ENCODE data around the gene FAM162A.
"Not testable (repeated sequence)": the region's sequence is repeated elsewhere in the genome, so short reads cannot be mapped to it uniquely, and the experiment has no call there.

FAM162A gene

DNA sequence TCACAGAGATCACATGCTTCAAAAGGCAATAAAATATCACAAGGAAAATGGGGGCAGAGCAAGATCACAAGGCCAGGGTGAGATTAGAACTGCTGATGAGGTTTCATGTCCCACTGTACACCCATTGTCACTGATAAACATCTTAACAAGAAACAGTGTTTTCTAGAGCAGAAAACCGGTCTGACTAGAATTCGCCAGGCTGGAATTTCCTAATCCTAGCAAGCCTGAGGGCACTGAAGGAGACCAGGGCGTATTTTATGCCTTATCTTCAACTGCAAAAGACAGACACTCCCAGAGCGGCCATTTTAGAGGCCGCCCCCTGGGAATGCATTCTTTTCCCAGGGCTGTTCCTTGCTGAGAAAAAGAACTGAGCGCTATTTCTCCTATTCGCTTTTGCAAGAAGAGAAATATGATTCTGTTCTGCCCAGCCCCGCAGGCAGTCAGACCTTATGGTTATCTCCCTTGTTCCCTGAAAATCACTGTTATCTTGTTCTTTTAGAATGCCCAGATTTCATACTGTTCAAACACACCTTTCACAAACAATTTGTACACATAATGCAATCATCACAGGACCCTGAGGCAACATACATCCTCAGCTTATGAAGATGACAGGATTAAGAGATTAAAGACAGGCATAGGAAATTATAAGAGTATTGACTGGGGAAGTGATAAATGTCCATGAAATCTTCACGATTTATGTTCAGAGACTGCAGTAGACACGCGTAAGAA is 59.9 kb downstream of the FAM162A start:
- H3K18ac ChIP-seq (ENCODE audit: low read length); H3K23ac ChIP-seq (ENCODE audit: low read length); H3K4me3 ChIP-seq (ENCODE audit: low read depth, low read length); H3K4ac ChIP-seq (ENCODE audit: low read depth, low read length); H3K9me3 ChIP-seq (ENCODE audit: insufficient read depth, low read depth, low read length); H2BK12ac ChIP-seq (ENCODE audit: low read length); H2BK120ac ChIP-seq (ENCODE audit: insufficient read depth, low read length, poor library complexity); H3K14ac ChIP-seq (ENCODE audit: low read length); H4K8ac ChIP-seq (ENCODE audit: low read depth, low read length); H3K27me3 ChIP-seq (ENCODE audit: insufficient read depth, low read length); H4K12ac ChIP-seq (ENCODE audit: low read depth, low read length); H3K79me2 ChIP-seq (ENCODE audit: control insufficient read depth, insufficient read depth, low read length, poor library complexity); H2AK5ac ChIP-seq (ENCODE audit: low read length); H3K9ac ChIP-seq (ENCODE audit: low read length); H2AFZ ChIP-seq (ENCODE audit: insufficient read depth, low read length, poor library complexity): not testable (repeated sequence)
- Histone ChIP-seq H3K79me1 (ENCODE audit: low read length) (peaks cover 13% of the 10 kb centered on the region), H3K27ac (ENCODE audit: low read depth, low read length) (peak overlapping the region; percentile 99), H2BK5ac (ENCODE audit: low read depth, low read length, poor library complexity) (peak overlapping the region; percentile 93), H3K4me1 (ENCODE audit: control insufficient read depth in 1 of 2, insufficient read depth in 2 of 2, low read length in 2 of 2) (peaks cover 12 to 15% of the 10 kb centered on the region in 2 experiments), H4K91ac (ENCODE audit: low read depth, low read length) (peak overlapping the region; percentile 53), H3K4me2 (ENCODE audit: low read length) (peak overlapping the region; percentile 54), H3K36me3 (ENCODE audit: control insufficient read depth in 1 of 2, insufficient read depth in 2 of 2, low read length in 2 of 2) (peaks cover 5 to 13% of the 10 kb centered on the region in 2 experiments)
- WGBS (ENCODE audit: extremely low coverage, insufficient coverage, insufficient read length) = no CpG with 5 or more reads among the region's 11 CpGs
- DNase-seq = peak; percentile 99

DNA sequence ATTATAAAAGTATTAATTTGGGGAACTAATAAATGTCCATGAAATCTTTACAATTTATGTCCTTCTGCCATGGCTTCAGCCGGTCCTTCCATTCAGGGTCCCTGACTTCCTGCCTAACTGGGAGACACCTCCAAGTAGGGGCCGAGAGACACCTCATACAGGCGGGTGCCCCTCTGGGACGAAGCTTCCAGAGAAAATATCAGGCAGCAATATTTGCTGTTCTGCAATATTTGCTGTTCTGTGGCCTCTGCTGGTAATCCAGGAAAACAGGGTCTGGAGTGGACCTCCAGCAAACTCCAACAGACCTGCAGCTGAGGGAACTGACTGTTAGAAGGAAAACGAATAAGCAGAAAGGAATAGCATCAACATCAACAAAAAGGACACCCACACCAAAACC is 60.5 kb downstream of the FAM162A start:
- peaks cover 4 to 11% of the 10 kb centered on the region in 2 experiments for H3K36me3 ChIP-seq (ENCODE audit: control insufficient read depth in 1 of 2, insufficient read depth in 2 of 2, low read length in 2 of 2)
- peaks cover 12 to 15% of the 10 kb centered on the region in 2 experiments for H3K4me1 ChIP-seq (ENCODE audit: control insufficient read depth in 1 of 2, insufficient read depth in 2 of 2, low read length in 2 of 2)
- peaks cover 13% of the 10 kb centered on the region for H3K79me1 ChIP-seq (ENCODE audit: low read length)
- H3K79me2 ChIP-seq (ENCODE audit: control insufficient read depth, insufficient read depth, low read length, poor library complexity); H3K9ac ChIP-seq (ENCODE audit: low read length); H3K4me3 ChIP-seq (ENCODE audit: low read depth, low read length); DNase-seq; H3K9me3 ChIP-seq (ENCODE audit: insufficient read depth, low read depth, low read length); H3K27me3 ChIP-seq (ENCODE audit: insufficient read depth, low read length); H3K23ac ChIP-seq (ENCODE audit: low read length): not testable (repeated sequence)
- H4K12ac ChIP-seq (ENCODE audit: low read depth, low read length) = peak overlapping the region; percentile 40
- peak overlapping the region; percentile 99 for H3K18ac ChIP-seq (ENCODE audit: low read length)
- H4K8ac ChIP-seq (ENCODE audit: low read depth, low read length) = peak overlapping the region; percentile 82
- H3K27ac ChIP-seq (ENCODE audit: low read depth, low read length) = peak overlapping the region; percentile 99
- H2BK120ac ChIP-seq (ENCODE audit: insufficient read depth, low read length, poor library complexity) = peak overlapping the region; percentile 99
- peak overlapping the region; percentile 63 for H2AFZ ChIP-seq (ENCODE audit: insufficient read depth, low read length, poor library complexity)
- peak overlapping the region; percentile 96 for H2AK5ac ChIP-seq (ENCODE audit: low read length)
- H4K91ac ChIP-seq (ENCODE audit: low read depth, low read length) = peak overlapping the region; percentile 100
- WGBS (ENCODE audit: extremely low coverage, insufficient coverage, insufficient read length) = no CpG with 5 or more reads among the region's 5 CpGs
- peak overlapping the region; percentile 98 for H2BK12ac ChIP-seq (ENCODE audit: low read length)
- peak overlapping the region; percentile 93 for H3K4ac ChIP-seq (ENCODE audit: low read depth, low read length)
- peak overlapping the region; percentile 32 for H3K4me2 ChIP-seq (ENCODE audit: low read length)
- peak overlapping the region; percentile 93 for H2BK5ac ChIP-seq (ENCODE audit: low read depth, low read length, poor library complexity)
- H3K14ac ChIP-seq (ENCODE audit: low read length) = peak overlapping the region; percentile 97

DNA sequence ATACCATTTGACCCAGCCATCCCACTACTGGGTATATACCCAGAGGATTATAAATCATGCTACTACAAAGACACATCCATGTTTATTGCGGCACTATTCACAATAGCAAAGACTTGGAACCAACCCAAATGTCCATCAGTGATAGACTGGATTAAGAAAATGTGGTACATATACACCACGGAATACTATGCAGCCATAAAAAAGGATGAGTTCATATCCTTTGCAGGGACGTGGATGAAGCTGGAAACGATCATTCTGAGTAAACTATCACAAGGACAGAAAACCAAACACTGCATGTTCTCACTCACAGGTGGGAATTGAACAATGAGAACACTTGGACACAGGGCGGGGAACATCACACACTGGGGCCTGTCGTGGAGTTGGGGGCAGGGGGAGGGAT is 64.2 kb downstream of the FAM162A start:
- H4K12ac ChIP-seq (ENCODE audit: low read depth, low read length); H3K9ac ChIP-seq (ENCODE audit: low read length); H2AK5ac ChIP-seq (ENCODE audit: low read length); H3K27ac ChIP-seq (ENCODE audit: low read depth, low read length); H4K8ac ChIP-seq (ENCODE audit: low read depth, low read length); H3K4me3 ChIP-seq (ENCODE audit: low read depth, low read length); H3K4ac ChIP-seq (ENCODE audit: low read depth, low read length); H3K4me1 ChIP-seq (ENCODE audit: control insufficient read depth in 1 of 2, insufficient read depth in 2 of 2, low read length in 2 of 2); DNase-seq; H3K4me2 ChIP-seq (ENCODE audit: low read length); H3K79me1 ChIP-seq (ENCODE audit: low read length); H3K9me3 ChIP-seq (ENCODE audit: insufficient read depth, low read depth, low read length); H4K91ac ChIP-seq (ENCODE audit: low read depth, low read length); H2BK12ac ChIP-seq (ENCODE audit: low read length); H2BK5ac ChIP-seq (ENCODE audit: low read depth, low read length, poor library complexity); H2BK120ac ChIP-seq (ENCODE audit: insufficient read depth, low read length, poor library complexity); H3K14ac ChIP-seq (ENCODE audit: low read length); H3K27me3 ChIP-seq (ENCODE audit: insufficient read depth, low read length); H3K79me2 ChIP-seq (ENCODE audit: control insufficient read depth, insufficient read depth, low read length, poor library complexity); H3K23ac ChIP-seq (ENCODE audit: low read length); H3K18ac ChIP-seq (ENCODE audit: low read length); H2AFZ ChIP-seq (ENCODE audit: insufficient read depth, low read length, poor library complexity): not testable (repeated sequence)
- WGBS (ENCODE audit: extremely low coverage, insufficient coverage, insufficient read length) = no CpG with 5 or more reads among the region's 6 CpGs
- peaks cover 6 to 11% of the 10 kb centered on the region in 2 experiments for H3K36me3 ChIP-seq (ENCODE audit: control insufficient read depth in 1 of 2, insufficient read depth in 2 of 2, low read length in 2 of 2)

DNA sequence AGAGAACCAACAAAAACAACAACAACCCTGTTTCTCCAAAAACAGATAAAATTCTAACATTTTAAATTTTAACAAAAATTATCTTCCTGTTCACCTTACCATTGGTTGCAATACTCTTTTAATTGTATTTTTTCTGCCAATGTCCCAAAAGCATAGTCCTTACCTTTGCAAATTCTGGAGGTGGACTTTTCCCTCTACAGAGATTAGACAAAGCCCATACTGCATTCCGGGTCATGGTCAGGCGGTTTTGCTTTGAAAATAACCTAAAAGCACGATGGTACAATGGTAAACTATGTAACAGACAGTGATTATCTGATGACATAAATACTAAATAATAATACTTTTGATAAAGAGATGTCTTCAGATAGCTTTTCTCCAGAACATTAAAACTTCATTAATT is 67.4 kb downstream of the FAM162A start:
- Histone ChIP-seq H4K8ac (ENCODE audit: low read depth, low read length) (no peak overlapping the region), H3K23ac (ENCODE audit: low read length) (no peak overlapping the region), H3K14ac (ENCODE audit: low read length) (no peak overlapping the region), H3K9me3 (ENCODE audit: insufficient read depth, low read depth, low read length) (no peaks in the 10 kb centered on the region), H2BK120ac (ENCODE audit: insufficient read depth, low read length, poor library complexity) (no peak overlapping the region), H2BK12ac (ENCODE audit: low read length) (no peak overlapping the region), H3K18ac (ENCODE audit: low read length) (no peak overlapping the region), H3K79me1 (ENCODE audit: low read length) (no peaks in the 10 kb centered on the region), H3K4me1 (ENCODE audit: control insufficient read depth in 1 of 2, insufficient read depth in 2 of 2, low read length in 2 of 2) (no peaks in the 10 kb centered on the region), H3K9ac (ENCODE audit: low read length) (no peak overlapping the region), H3K27me3 (ENCODE audit: insufficient read depth, low read length) (no peaks in the 10 kb centered on the region), H2AFZ (ENCODE audit: insufficient read depth, low read length, poor library complexity) (no peak overlapping the region), H2BK5ac (ENCODE audit: low read depth, low read length, poor library complexity) (no peak overlapping the region), H3K4ac (ENCODE audit: low read depth, low read length) (no peak overlapping the region), H2AK5ac (ENCODE audit: low read length) (no peak overlapping the region), H3K27ac (ENCODE audit: low read depth, low read length) (no peak overlapping the region), H3K4me3 (ENCODE audit: low read depth, low read length) (no peak overlapping the region), H3K79me2 (ENCODE audit: control insufficient read depth, insufficient read depth, low read length, poor library complexity) (no peaks in the 10 kb centered on the region), H3K4me2 (ENCODE audit: low read length) (no peak overlapping the region), H4K91ac (ENCODE audit: low read depth, low read length) (no peak overlapping the region), H4K12ac (ENCODE audit: low read depth, low read length) (no peak overlapping the region), H3K36me3 (ENCODE audit: control insufficient read depth in 1 of 2, insufficient read depth in 2 of 2, low read length in 2 of 2) (peaks cover 9 to 15% of the 10 kb centered on the region in 2 experiments)
- WGBS (ENCODE audit: extremely low coverage, insufficient coverage, insufficient read length) = no CpG with 5 or more reads among the region's 3 CpGs
- no peak for DNase-seq
